Activated naive CD8-positive, alpha-beta T cell treated with anti-CD3 and anti-CD28 coated beads for 36 hours (primary cell): ENCODE data around the gene PCSK6. TPM values are rescaled to one million over a fixed set of nuclear protein-coding genes. Genes with fewer than 3 reads are reported as not detected.
A peak's percentile ranks its signal among the peaks of the same experiment; 100 is the strongest.
"Not testable (repeated sequence)": the region's sequence is repeated elsewhere in the genome, so short reads cannot be mapped to it uniquely, and the experiment has no call there.

Source experiments
- DNase-seq: peaks from one replicate; pipeline ENCODE4 v3.0.0; 2021
- H3K27ac Mint-ChIP-seq: one replicate; pipeline ENCODE4 v1.8.0; 2022; ENCODE audit warnings: mild to moderate bottlenecking, moderate library complexity, mixed read lengths
- H3K27me3 Mint-ChIP-seq: one replicate; pipeline ENCODE4 v1.8.0; 2022; ENCODE audit warnings: mild to moderate bottlenecking, mixed read lengths
- H3K36me3 Mint-ChIP-seq: one replicate; pipeline ENCODE4 v1.8.0; 2021; ENCODE audit warnings: mild to moderate bottlenecking, mixed read lengths
- H3K4me1 Mint-ChIP-seq: one replicate; pipeline ENCODE4 v1.8.0; 2021; ENCODE audit warnings: mixed read lengths
- H3K4me3 Mint-ChIP-seq: one replicate; pipeline ENCODE4 v1.8.0; 2022; ENCODE audit warnings: mild to moderate bottlenecking, moderate library complexity, mixed read lengths
- H3K9me3 Mint-ChIP-seq: one replicate; pipeline ENCODE4 v1.8.0; 2022; ENCODE audit warnings: mixed read lengths
- total RNA-seq, 2 experiments: library from RNA; stranded (reverse); gene quantifications; one replicate each; pipeline ENCODE4 v1.2.3, GENCODE V29; 2021

PCSK6 gene
- total RNA-seq, 2 experiments from 2014 or later: 4.0 to 4.6 TPM

DNA sequence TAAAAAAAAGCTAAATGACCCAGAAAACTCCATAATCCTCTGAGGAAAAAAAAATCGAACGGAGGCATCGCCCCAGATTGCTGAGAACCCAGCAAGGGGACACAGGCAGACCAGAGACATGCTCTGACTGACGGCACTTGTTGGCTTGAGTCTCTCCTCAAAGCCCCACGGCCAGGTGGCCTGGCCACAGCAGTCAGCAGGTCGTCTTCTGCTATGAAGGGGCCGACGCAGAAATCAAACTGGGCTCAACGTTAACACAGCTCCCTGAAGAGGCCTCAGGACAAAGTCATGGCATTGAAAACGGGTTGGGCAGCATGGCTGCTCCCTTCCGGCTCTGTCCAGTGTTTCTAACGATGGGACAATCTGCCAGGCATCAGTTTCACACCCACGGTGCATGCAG, 17.5 kb downstream of the PCSK6 start:
- Mint-ChIP-seq H3K36me3 (no peaks in the 10 kb centered on the region), H3K9me3 (no peaks in the 10 kb centered on the region), H3K4me1 (peaks cover 6% of the 10 kb centered on the region)

DNA sequence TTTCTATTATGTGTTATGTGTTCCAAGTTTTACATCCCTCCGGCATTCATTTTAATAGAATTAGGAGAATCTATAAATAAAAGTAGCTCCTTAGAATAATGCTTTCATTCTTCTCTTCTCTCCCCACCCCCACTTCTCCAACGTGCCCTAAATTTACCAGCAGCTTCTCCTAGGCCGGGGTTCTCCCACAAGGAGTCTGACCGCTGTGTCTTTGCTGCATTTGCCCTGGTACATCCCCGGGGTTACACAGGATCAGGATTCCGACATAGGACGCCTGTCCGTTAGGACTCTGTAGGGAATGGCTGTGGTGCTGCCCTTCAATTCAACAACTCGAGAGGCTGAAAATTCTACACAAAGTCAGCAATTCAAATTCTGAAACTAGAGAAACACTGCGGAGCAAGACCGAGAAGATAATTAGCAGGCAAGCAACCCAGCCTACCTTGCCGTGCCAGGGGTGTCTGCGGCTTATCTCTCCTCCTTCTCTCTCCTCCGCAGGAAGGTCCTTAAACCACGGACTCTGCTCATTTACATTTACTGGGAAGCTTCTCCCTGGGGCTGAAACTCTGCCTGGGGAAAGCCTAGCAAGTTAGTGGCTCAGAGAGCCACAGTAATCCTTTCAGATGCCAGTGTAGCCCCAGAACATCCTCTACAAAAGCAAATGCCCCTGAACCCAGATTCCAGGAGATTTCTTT, 18.8 kb downstream of the PCSK6 start:
- no peak overlapping the region for H3K27ac Mint-ChIP-seq
- H3K4me3 Mint-ChIP-seq: no peak overlapping the region
- peaks cover 5% of the 10 kb centered on the region for H3K9me3 Mint-ChIP-seq
- DNase-seq: no peak
- peaks cover 21% of the 10 kb centered on the region for H3K27me3 Mint-ChIP-seq
- H3K36me3 Mint-ChIP-seq: no peaks in the 10 kb centered on the region
- H3K4me1 Mint-ChIP-seq: peaks cover 9% of the 10 kb centered on the region

More for the DNA sequence above, 17.5 kb downstream of the PCSK6 start:
- H3K27ac Mint-ChIP-seq: no peak overlapping the region
- peaks cover 12% of the 10 kb centered on the region for H3K27me3 Mint-ChIP-seq
- H3K4me3 Mint-ChIP-seq: no peak overlapping the region
- no peak for DNase-seq

DNA sequence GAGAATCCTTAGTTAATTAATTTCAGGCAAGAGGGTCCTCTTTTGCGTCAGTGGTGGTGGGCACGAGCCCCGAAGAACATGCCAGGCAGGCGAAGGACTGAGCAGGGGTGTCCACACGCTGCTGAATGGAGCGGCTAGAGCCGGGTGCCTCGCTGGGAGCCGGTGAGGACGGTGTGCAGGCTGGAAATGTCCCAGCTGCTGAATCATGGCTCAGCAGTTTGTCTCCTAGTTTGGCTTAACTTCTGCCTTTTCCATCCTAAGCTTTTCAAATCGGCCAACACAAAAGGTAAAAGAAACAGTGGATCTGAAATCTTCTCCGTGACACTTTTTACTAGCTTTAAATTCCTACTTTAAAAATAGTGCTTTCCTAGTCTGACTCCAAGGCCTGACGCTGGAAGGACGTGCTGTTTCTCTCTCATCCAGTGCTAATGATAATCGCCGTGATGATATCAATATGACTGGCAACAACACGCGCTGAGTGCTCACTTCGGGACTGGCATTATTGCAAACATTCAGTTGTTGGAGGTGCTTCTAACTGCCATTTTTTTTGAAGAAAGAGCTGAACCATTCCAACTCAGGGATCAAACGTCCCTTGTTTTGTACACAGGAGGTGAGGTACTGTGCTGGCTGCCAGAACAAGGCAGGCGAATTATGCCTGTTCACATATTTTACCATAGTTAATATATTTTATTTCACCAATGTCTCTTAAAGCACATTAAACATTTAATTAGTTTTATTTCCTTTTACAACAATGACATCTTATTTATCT, 19.8 kb downstream of the PCSK6 start:
- no peak overlapping the region for H3K4me3 Mint-ChIP-seq
- no peak overlapping the region for H3K27ac Mint-ChIP-seq
- peaks cover 26% of the 10 kb centered on the region for H3K27me3 Mint-ChIP-seq
- H3K9me3 Mint-ChIP-seq: peaks cover 7% of the 10 kb centered on the region
- peaks cover 9% of the 10 kb centered on the region for H3K4me1 Mint-ChIP-seq
- no peak for DNase-seq
- no peaks in the 10 kb centered on the region for H3K36me3 Mint-ChIP-seq

DNA sequence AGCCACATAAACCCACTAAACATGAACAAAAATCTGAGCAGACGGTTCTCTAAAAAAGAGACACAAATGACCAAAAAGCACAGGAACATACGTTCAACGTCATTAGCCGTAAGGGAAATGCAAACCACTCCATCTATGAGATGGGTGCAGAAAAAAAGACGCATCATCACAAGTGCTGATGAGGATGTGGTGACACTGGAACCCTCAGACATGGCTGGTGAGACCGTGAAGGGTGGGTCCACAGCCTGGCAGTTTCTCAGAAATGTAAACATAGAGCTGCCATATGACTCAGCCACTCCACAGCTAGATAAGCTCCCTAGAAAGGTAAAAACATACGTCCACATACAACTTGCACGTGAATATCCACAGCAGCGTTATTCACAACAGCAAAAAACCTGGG, 23.3 kb downstream of the PCSK6 start:
- Mint-ChIP-seq H3K4me1 (peaks cover 12% of the 10 kb centered on the region), H3K27ac (no peak overlapping the region), H3K4me3 (no peak overlapping the region), H3K27me3 (peaks cover 33% of the 10 kb centered on the region), H3K36me3 (no peaks in the 10 kb centered on the region), H3K9me3 (peaks cover 7% of the 10 kb centered on the region)
- DNase-seq: no peak

DNA sequence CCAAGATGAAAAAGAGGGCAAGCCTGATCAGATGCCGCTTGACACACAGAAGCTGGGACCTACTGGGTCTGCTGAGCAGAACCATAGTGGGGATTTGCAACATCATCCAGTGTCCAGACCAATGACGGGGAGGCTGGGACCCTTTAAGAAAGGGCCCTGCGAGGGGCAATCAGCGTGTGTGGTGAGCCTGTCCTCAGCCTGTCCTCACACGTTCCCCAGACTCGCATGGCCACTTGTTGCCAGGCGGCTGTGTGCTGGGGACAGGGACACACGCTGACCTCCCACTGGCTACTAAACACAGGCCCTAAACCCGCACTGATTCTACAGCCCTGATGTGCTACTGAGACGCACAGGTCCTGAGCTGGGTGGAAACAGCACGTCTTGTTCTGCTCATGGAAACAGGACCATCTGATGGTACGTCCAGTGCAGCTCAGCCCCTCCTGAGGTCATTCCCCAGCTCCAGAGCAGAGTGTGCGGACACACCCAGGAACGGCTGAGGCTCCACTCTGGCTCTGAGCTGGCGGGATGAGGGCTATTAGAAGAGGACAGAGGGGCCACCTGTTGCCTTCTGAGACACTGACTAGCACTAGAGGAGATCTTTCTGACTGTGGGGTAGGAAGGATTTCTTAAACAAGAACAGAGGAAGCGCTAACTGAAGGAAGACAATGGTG, 24.4 kb downstream of the PCSK6 start:
- H3K9me3 Mint-ChIP-seq: peaks cover 7% of the 10 kb centered on the region
- H3K27ac Mint-ChIP-seq: no peak overlapping the region
- no peak overlapping the region for H3K4me3 Mint-ChIP-seq
- H3K27me3 Mint-ChIP-seq: peaks cover 25% of the 10 kb centered on the region
- H3K36me3 Mint-ChIP-seq: no peaks in the 10 kb centered on the region
- peaks cover 21% of the 10 kb centered on the region for H3K4me1 Mint-ChIP-seq
- DNase-seq: no peak

DNA sequence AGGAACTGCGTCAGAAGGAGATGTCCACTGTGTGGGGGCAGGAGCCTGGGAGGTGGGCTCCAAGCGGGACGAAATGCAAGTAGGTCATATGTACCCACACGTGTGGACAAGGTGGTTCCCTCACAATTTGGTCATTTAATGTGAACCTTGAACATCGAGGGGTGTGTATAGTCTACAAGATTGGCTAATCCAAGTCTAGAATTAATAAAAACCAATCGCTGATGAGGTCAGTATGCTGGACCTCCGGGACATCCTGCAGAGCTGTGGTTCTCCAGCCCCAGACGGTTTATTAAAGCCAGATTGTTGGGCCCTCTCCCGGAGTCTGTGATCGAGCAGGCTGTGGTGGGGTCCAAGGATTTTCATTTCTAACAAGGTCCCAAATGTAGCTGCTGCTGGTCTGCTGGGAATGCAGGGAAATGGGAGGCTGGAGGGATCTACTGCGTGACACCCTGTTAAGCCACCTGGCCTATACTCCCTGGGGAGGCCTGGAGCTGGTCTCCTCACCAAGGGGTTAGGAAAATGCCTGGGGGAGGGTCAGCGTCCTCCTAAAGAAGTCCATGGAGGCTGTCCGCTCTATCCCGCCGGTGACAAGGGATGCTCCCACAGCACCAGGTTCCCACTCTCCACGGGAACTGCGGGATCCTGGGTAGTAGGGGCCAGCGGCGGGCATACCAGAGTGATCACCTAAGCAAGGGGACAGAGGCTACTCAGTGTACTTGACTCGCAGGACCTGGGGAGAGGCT, 25.1 kb downstream of the PCSK6 start:
- Mint-ChIP-seq H3K9me3 (peaks cover 7% of the 10 kb centered on the region), H3K27me3 (peaks cover 25% of the 10 kb centered on the region), H3K27ac (no peak overlapping the region), H3K4me3 (no peak overlapping the region), H3K4me1 (peaks cover 25% of the 10 kb centered on the region), H3K36me3 (no peaks in the 10 kb centered on the region)
- DNase-seq: no peak

DNA sequence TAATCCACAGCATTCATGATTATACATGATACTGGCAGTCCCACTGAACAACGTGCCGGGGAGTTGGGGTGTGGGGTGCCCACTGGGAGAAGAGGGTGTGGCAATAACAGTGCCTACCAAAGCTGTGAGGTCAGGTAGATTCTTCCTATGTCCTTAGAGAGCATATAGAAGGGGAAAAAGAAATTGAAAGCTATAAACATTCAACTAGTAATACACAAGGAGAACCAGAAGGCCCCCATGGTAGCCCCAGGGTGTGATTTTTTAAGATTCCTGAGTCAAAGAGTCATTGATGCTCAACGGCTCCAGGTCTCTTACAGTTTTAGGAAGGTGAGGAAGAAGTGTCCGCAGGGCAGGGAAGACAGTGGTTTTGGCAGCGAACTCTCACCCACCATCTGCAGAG, 25.8 kb downstream of the PCSK6 start:
- Mint-ChIP-seq H3K27me3 (peaks cover 25% of the 10 kb centered on the region), H3K4me1 (peaks cover 25% of the 10 kb centered on the region)
- not testable (repeated sequence) for H3K27ac Mint-ChIP-seq, H3K4me3 Mint-ChIP-seq, H3K36me3 Mint-ChIP-seq, DNase-seq, H3K9me3 Mint-ChIP-seq

DNA sequence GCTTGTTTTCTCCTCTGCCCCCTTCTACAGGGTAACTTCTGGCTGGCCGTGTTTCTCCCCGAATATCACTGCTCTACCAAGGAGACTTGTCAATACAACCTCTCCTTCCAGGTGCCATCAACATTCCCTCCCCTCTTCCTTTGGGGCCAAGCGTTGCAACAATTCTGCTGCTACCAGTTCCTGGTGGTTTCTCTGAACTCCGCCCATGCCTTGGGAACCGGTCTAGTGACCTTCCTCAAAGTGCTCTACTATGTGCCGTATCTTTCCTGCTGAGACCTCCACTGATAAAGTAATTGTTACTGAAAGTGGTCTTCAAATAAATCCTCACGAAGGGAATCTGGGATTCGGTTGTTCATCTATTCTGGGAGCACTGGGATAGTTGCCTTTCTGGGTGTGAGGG, 26.2 kb downstream of the PCSK6 start:
- no peaks in the 10 kb centered on the region for H3K36me3 Mint-ChIP-seq

DNA sequence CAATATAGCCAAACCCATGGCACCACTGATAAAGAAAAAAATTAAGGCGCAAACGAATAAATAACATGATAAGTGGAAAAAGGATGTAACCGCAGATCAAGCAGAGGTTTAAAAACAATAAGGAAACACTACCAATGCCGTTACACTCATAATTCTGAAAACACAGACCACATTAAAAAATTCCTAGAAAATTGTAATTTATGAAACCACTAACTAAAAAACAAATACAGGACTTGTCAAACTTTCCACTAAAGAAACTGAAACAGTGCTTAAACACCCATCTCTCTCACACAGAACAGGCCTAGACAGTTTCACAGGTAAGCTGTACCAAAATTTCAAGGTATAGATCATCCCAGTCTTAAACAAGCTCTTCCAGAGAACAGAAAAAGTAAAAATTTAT, 28.4 kb downstream of the PCSK6 start:
- peaks cover 5% of the 10 kb centered on the region for H3K9me3 Mint-ChIP-seq
- H3K4me1 Mint-ChIP-seq: peaks cover 24% of the 10 kb centered on the region
- peak overlapping the region; percentile 1 for H3K4me3 Mint-ChIP-seq
- H3K27ac Mint-ChIP-seq: peak overlapping the region; percentile 91
- no peak for DNase-seq
- peaks cover 24% of the 10 kb centered on the region for H3K27me3 Mint-ChIP-seq
- no peaks in the 10 kb centered on the region for H3K36me3 Mint-ChIP-seq

More for the DNA sequence above, 26.2 kb downstream of the PCSK6 start:
- Mint-ChIP-seq H3K4me1 (peaks cover 25% of the 10 kb centered on the region), H3K9me3 (peaks cover 7% of the 10 kb centered on the region), H3K27me3 (peaks cover 25% of the 10 kb centered on the region), H3K4me3 (no peak overlapping the region), H3K27ac (no peak overlapping the region)
- no peak for DNase-seq

DNA sequence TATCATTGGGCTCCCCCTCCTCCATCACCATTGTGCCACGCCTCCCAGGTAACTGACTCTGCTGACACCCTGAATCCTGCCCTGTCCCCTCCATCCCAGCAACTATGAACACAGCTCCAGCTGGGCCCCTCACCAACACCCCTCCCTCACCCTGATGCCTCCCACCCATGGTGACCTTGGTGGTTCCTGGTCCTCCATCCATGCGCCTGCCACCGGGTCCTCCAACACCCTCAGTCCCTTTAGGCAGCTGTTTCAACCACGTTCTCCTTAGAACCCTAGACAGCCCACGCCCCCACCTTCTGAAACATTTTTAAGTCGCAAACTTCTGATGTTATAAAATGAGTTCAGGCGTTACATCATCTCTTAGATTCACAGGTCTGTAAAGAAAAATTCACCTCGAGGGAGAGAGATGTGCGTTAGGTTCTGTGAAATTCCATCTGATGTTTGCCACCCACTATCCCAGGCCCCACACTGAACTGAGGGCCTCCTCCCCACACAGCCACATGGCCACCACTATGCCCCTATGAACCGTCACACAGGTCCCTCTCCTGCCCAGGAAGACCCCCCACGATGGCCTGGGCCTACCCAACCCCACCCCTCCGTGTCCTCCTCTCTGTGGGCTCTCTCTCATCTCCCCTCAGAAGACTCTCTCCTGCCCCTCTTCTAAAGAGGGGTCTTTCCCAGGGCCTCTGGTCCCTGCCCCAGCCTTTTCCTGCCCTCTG, 29.8 kb downstream of the PCSK6 start:
- DNase-seq: no peak
- Mint-ChIP-seq H3K9me3 (no peaks in the 10 kb centered on the region), H3K4me3 (no peak overlapping the region), H3K27ac (peak overlapping the region; percentile 91), H3K27me3 (peaks cover 20% of the 10 kb centered on the region), H3K36me3 (peaks cover 2% of the 10 kb centered on the region), H3K4me1 (peaks cover 32% of the 10 kb centered on the region)

DNA sequence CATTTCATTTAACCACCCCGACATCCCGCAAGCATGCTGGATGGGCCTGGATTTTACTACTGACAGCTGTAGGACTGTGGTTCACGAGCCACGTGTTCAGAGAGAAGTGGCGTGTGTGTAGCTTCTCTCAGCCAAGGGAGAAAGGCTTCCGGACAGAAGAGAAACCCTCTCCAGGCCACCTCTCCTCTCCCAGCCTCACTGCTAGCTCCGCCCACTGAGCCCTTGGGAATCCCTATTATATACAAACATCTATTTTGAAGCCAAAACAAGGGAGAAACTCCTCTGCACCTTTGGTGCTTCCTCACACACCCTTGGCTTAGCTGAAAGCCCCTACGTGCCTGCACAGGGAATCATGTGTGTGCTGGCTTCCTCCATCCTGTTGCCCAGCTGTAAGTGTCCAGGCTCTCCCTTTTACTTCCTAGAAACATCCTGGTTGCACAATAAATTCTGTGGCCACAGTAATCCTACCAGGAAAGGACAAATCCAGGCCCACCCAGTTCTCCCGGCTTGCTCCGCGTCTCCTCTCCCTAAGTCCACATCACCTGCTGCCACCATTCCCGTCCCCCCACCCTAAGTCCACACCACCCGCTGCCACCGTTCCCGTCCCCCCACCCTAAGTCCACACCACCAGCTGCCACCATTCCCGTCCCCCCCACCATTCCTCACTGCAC, 30.5 kb downstream of the PCSK6 start:
- Mint-ChIP-seq H3K4me3 (no peak overlapping the region), H3K27me3 (peaks cover 17% of the 10 kb centered on the region), H3K4me1 (peaks cover 32% of the 10 kb centered on the region), H3K36me3 (peaks cover 2% of the 10 kb centered on the region), H3K9me3 (no peaks in the 10 kb centered on the region), H3K27ac (no peak overlapping the region)
- DNase-seq: no peak

DNA sequence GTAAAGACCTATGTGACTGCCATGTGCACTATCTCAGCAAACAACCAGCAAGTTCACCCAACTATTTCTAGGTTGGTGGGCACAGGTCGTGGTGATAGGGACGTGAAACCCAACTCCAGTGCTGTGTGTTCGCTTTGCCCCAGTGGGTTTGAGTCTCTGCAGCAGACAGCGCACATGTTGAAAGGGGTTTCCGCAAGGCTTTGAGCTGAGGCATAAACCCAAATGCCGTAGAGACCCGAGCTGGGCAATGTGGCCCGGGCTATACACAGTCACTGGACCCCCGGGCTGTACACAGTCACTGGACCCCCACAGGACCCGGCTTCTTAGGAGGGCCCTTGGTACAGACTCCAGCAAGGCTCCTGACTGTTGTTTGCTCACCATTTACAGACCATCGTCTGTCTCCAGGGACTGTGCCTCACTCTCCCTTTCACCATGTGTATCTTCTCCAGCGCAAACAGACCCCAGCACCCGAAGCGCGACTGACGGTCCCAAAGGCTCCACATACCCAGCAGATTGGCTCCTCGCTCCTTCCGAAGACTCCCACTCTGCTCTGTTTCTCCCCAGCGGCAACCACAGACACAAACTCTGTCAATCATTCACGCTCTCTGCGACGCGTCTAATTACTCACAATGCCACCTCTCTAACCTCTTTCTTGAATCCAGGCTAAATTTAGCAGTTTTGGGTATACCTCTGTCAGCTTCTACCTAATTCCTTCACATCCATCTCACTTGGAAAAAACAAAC, 31.2 kb downstream of the PCSK6 start:
- no peak overlapping the region for H3K4me3 Mint-ChIP-seq
- peaks cover 32% of the 10 kb centered on the region for H3K4me1 Mint-ChIP-seq
- H3K9me3 Mint-ChIP-seq: no peaks in the 10 kb centered on the region
- no peak overlapping the region for H3K27ac Mint-ChIP-seq
- peaks cover 2% of the 10 kb centered on the region for H3K36me3 Mint-ChIP-seq
- peaks cover 19% of the 10 kb centered on the region for H3K27me3 Mint-ChIP-seq
- no peak for DNase-seq

DNA sequence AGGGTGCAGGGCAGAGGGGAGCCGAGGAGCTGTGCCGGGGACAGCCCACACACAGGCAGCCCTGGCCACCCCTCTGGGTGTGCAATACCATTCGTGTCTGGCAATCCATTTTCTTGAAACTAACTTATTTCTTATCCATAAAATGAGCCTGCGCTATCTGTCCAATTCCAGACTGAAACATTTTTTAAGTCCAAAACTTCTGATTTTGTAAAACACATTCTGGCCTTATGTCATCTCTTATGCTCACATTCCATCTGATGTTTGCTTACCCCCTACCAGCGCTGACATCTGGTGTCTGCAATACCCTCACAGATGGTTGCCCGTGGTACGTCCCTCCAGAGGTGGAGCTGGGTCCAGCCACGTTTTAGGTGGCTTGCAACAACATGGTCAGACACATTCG, 31.8 kb downstream of the PCSK6 start:
- H3K4me1 Mint-ChIP-seq: peaks cover 32% of the 10 kb centered on the region
- no peak for DNase-seq
- no peaks in the 10 kb centered on the region for H3K9me3 Mint-ChIP-seq
- H3K27me3 Mint-ChIP-seq: peaks cover 23% of the 10 kb centered on the region
- H3K27ac Mint-ChIP-seq: no peak overlapping the region
- no peak overlapping the region for H3K4me3 Mint-ChIP-seq
- H3K36me3 Mint-ChIP-seq: peaks cover 2% of the 10 kb centered on the region
